Dendritic cell treated with granulocyte-macrophage colony-stimulating factor and Interleukin-4, amounts not matched to agents 40 ng/mL and 50 ng/mL, for 4 days (primary cell): ENCODE data around the gene HOXD8.

Source experiments
- H3K27ac Mint-ChIP-seq: one replicate; pipeline ENCODE4 v1.8.0; 2022; ENCODE audit warnings: mild to moderate bottlenecking, mixed read lengths
- H3K27me3 Mint-ChIP-seq: one replicate; pipeline ENCODE4 v1.8.0; 2022; ENCODE audit warnings: mild to moderate bottlenecking, mixed read lengths
- H3K36me3 Mint-ChIP-seq: one replicate; pipeline ENCODE4 v1.8.0; 2022; ENCODE audit warnings: low read depth, mixed read lengths
- H3K4me1 Mint-ChIP-seq: one replicate; pipeline ENCODE4 v1.8.0; 2022; ENCODE audit warnings: low read depth, mixed read lengths
- H3K4me3 Mint-ChIP-seq: one replicate; pipeline ENCODE4 v1.8.0; 2022; ENCODE audit warnings: mild to moderate bottlenecking, moderate library complexity, mixed read lengths
- H3K9me3 Mint-ChIP-seq: one replicate; pipeline ENCODE4 v1.8.0; 2022; ENCODE audit warnings: mixed read lengths
- intact Hi-C: fragments of 100-400 bp; cut with micrococcal nuclease; formaldehyde crosslinking; loops from one replicate; pipeline ENCODE4 v1.15.0; 2022

The HOXD8 gene

DNA sequence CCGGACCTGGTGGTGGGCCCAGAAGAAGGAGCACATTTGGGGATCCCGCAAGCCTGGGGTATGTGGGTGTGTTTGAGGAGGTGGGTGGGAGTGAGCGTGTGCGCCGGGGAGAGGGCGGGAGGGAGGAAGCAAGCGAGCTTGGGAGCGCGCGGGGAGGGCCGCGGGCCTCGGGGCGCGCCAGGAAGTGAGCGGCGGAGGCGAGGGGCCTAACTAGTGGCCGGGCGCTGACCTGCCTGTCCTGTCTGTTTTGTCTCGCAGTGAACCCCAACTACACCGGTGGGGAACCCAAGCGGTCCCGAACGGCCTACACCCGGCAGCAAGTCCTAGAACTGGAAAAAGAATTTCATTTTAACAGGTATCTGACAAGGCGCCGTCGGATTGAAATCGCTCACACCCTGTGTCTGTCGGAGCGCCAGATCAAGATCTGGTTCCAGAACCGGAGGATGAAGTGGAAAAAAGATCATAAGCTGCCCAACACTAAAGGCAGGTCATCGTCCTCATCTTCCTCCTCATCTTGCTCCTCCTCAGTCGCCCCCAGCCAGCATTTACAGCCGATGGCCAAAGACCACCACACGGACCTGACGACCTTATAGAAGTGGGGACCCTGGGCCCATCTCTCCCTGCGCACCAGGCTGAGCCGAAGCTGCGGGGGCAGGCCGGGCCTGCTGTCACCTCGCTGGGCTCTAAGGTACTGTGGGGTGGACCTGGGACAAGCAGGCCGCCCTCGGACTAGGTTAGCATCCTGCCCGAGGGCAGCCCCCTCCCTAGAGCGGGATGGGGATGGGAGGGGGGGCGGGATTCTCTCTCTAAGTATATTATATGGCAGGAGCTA, 23.1 kb downstream of the HOXD8 start:
- Mint-ChIP-seq H3K9me3 (no peaks in the 10 kb centered on the region), H3K4me1 (peaks cover 4% of the 10 kb centered on the region), H3K27ac (no peak overlapping the region), H3K27me3 (peaks cover 94% of the 10 kb centered on the region), H3K4me3 (no peak overlapping the region), H3K36me3 (no peaks in the 10 kb centered on the region)
- intact Hi-C loops, result no loop called here

GRCh38 chr2:176154576-176155252, 25.2 kb downstream of the HOXD8 start:
- Mint-ChIP-seq H3K27ac (no peak overlapping the region), H3K9me3 (no peaks in the 10 kb centered on the region), H3K36me3 (no peaks in the 10 kb centered on the region), H3K27me3 (peaks cover 95% of the 10 kb centered on the region), H3K4me1 (peaks cover 5% of the 10 kb centered on the region), H3K4me3 (no peak overlapping the region)
- intact Hi-C loops, result no loop called here

- intact Hi-C loops, result no loop called here
- Mint-ChIP-seq H3K4me1 (peaks cover 5% of the 10 kb centered on the region), H3K9me3 (no peaks in the 10 kb centered on the region), H3K4me3 (no peak overlapping the region), H3K27ac (no peak overlapping the region), H3K36me3 (no peaks in the 10 kb centered on the region), H3K27me3 (peaks cover 95% of the 10 kb centered on the region)
These were observed 26.0 kb downstream of the HOXD8 start for GRCh38 chr2:176155356-176156044.

DNA sequence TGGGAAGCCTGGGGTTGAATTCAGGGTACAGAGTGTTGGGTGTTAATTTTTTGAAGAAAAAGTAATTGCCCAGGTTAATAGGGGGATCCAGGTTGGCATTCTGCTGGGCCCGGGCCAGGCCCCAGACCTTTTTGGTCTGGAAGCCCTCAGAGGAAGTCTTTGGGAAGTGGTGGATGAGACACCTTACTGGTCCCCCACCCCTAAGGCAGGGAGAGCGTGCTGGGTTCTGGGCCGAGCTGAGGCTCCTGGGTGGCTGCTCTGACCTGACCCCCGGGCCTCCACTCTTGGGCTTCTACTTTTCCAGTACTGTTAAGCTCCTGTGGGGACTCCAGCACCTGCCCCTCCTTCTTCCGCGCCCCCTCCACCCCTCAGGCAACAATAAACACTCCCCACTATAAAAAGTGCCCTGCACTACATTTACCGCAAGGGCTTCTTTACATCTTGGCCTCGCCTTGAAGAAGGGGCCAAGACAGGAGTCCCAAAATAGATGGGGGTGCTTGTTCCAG, 26.8 kb downstream of the HOXD8 start:
- no peak overlapping the region for H3K4me3 Mint-ChIP-seq
- intact Hi-C loops, result no loop called here
- H3K27me3 Mint-ChIP-seq, result peaks cover 95% of the 10 kb centered on the region
- peaks cover 5% of the 10 kb centered on the region for H3K4me1 Mint-ChIP-seq
- no peak overlapping the region for H3K27ac Mint-ChIP-seq
- H3K9me3 Mint-ChIP-seq, result no peaks in the 10 kb centered on the region
- H3K36me3 Mint-ChIP-seq, result no peaks in the 10 kb centered on the region

GRCh38 chr2:176156807-176157498, 27.4 kb downstream of the HOXD8 start, which contains the start of gene HOXD3:
Gene HOXD3 (plus strand): TSS chr2:176157307. CDS start chr2:176169115, 11,808 bp downstream.
- intact Hi-C loops, result no loop called here
- no peaks in the 10 kb centered on the region for H3K9me3 Mint-ChIP-seq
- H3K27ac Mint-ChIP-seq, result no peak within 1 kb of the TSS
- H3K36me3 Mint-ChIP-seq, result no peaks in the 10 kb centered on the region
- H3K27me3 Mint-ChIP-seq, result peaks cover 95% of the 10 kb centered on the region
- peaks cover 5% of the 10 kb centered on the region for H3K4me1 Mint-ChIP-seq
- no peak within 1 kb of the TSS for H3K4me3 Mint-ChIP-seq

DNA sequence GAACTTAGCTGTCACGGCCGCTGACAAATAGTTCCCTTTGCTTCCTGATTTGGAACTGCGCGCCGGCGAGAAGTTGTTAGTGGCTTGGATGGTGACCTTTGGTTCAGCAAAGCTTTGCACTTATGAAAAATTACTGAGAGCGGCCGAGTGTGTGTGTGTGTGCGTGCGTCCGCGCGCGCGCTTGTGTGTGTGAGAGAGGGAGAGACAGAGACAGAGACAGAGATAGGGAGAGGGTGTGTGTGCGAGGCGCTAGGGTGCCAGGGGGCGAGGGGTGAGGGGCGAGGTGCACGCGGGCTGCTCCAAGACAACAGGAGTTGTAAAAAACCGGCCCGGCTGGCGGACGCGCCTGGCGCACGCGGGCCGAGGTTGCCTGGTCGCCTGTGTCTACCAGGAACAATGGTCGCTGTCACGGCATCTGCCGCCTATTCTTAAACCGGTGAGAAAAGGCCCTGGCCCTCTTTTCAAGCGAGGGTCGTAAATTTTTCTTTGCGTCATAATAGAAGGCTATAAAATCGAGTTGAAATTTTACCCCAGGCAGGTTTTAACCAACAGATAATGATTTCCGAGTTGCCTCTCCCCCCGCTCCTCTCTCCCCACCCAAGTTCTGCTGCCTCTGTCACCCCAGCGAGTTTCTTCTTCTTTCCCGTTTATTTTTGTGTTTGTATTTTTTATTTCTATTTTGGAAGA, 28.1 kb downstream of the HOXD8 start:
- no peak overlapping the region for H3K27ac Mint-ChIP-seq
- H3K9me3 Mint-ChIP-seq, result no peaks in the 10 kb centered on the region
- peaks cover 5% of the 10 kb centered on the region for H3K4me1 Mint-ChIP-seq
- no peaks in the 10 kb centered on the region for H3K36me3 Mint-ChIP-seq
- intact Hi-C loops, result no loop called here
- no peak overlapping the region for H3K4me3 Mint-ChIP-seq
- peaks cover 95% of the 10 kb centered on the region for H3K27me3 Mint-ChIP-seq

- intact Hi-C loops, result no loop called here
- Mint-ChIP-seq H3K4me3 (no peak overlapping the region), H3K9me3 (no peaks in the 10 kb centered on the region), H3K4me1 (peaks cover 5% of the 10 kb centered on the region), H3K27ac (no peak overlapping the region), H3K36me3 (no peaks in the 10 kb centered on the region), H3K27me3 (peaks cover 95% of the 10 kb centered on the region)
These were observed 28.7 kb downstream of the HOXD8 start for GRCh38 chr2:176158186-176158591.

DNA sequence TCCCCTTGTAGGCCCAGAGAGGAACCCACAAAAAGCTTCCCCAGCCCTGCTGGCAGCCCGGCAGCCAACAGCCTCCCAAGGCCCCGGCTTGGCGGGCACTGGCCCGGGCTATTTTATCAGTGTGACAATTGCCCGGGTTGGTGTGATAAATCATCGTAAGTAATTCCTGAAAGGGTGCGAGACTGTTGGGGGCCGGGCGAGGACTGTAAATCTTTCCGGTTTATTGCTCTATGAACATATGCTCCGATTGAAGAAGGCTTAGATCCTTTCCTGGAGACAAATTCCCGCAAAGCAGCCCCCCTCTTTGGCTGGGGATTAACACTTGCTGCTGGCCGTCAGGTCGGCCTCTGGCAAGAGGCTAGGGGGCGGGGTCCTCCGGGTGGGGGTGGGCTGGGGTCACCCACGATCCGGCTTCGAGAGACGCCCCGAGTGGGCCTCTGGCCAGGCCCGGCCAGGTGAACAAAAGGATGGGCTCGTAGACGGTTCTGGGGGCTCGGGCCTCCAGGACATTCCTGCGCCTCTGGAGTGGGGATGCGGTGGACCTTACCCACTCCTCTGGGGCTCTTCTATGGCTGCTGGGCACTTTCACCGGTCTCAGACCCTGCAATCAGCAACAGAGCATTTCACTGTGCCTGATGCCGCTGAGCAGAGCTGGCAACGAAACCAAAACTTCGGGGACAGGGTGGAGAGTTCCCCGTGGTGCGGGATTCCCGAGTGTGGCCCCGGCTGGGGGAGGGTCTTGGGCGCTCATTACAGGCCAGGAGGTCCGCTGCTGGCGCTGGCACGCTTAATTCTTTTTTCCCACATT, 29.6 kb downstream of the HOXD8 start:
- intact Hi-C loops, result no loop called here
- H3K4me3 Mint-ChIP-seq, result no peak overlapping the region
- peaks cover 96% of the 10 kb centered on the region for H3K27me3 Mint-ChIP-seq
- H3K36me3 Mint-ChIP-seq, result no peaks in the 10 kb centered on the region
- H3K4me1 Mint-ChIP-seq, result peaks cover 5% of the 10 kb centered on the region
- H3K27ac Mint-ChIP-seq, result no peak overlapping the region
- no peaks in the 10 kb centered on the region for H3K9me3 Mint-ChIP-seq

DNA sequence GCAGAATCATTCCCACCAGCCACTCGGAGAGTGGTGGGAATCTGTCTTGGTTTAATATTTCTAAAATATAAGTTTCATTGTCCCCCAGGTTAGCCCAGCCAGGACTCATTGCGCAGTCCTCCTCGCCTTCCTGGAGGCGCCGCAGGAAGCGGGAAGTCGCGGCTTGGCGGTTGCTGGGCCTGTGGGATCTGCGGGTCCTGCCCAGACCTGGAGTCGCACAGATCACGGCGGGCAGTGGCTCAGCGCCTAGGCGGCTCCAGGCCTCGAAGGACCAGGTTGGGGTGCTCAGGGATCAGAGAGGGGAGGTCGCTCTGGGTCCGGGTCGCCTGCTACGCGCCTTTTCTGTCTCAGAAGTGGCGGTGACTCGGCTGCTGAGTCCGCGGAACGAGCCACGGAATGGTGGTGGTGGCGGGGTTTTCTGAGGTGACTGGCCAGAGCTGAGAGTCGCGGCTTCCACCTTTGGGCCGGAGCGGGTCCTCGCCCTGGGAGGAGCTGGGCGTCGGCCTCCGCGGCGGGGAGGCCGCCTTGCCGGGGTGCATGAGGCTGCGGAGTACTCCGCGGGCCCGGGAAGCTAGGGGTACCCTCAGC, 30.3 kb downstream of the HOXD8 start:
- no peak overlapping the region for H3K27ac Mint-ChIP-seq
- H3K4me3 Mint-ChIP-seq, result no peak overlapping the region
- peaks cover 96% of the 10 kb centered on the region for H3K27me3 Mint-ChIP-seq
- no peaks in the 10 kb centered on the region for H3K9me3 Mint-ChIP-seq
- peaks cover 5% of the 10 kb centered on the region for H3K4me1 Mint-ChIP-seq
- H3K36me3 Mint-ChIP-seq, result no peaks in the 10 kb centered on the region
- intact Hi-C loops, result no loop called here

- H3K27me3 Mint-ChIP-seq, result peaks cover 96% of the 10 kb centered on the region
- H3K36me3 Mint-ChIP-seq, result no peaks in the 10 kb centered on the region
- H3K4me1 Mint-ChIP-seq, result peaks cover 5% of the 10 kb centered on the region
- intact Hi-C loops, result no loop called here
- H3K4me3 Mint-ChIP-seq, result no peak overlapping the region
- no peaks in the 10 kb centered on the region for H3K9me3 Mint-ChIP-seq
- no peak overlapping the region for H3K27ac Mint-ChIP-seq
These were observed 30.9 kb downstream of the HOXD8 start for GRCh38 chr2:176160251-176160985.

GRCh38 chr2:176160986-176161824, 31.7 kb downstream of the HOXD8 start:
- Mint-ChIP-seq H3K4me1 (peaks cover 5% of the 10 kb centered on the region), H3K9me3 (no peaks in the 10 kb centered on the region), H3K36me3 (no peaks in the 10 kb centered on the region), H3K27ac (no peak overlapping the region), H3K27me3 (peaks cover 97% of the 10 kb centered on the region), H3K4me3 (no peak overlapping the region)
- intact Hi-C loops, result no loop called here
